DND-41 (cell line): ENCODE data around the gene EDN2.

ENCODE experiments used
- ATAC-seq: fragments of 200-7000 bp; cut with Tn5 transposase; 3 replicates; pipeline ENCODE4 v1.9.1; 2021; ENCODE audit warnings: low read depth; ENCODE audit not compliant: insufficient read depth
- DNase-seq: peaks from one replicate; pipeline ENCODE4 v3.0.0-alpha.2; 2020
- H2AFZ ChIP-seq: 2 replicates; pipeline ENCODE4 v1.6.0; 2012; ENCODE audit warnings: low read depth, low read length
- H3K27ac ChIP-seq: 2 replicates; pipeline ENCODE4 v1.5.1; 2012; ENCODE audit warnings: low read length, inconsistent platforms
- H3K27me3 ChIP-seq: fragments of 200-600 bp; sonication (generic); 2 replicates; pipeline ENCODE4 v1.6.0; 2012; ENCODE audit warnings: low read length, mild to moderate bottlenecking, inconsistent platforms; ENCODE audit not compliant: insufficient read depth, poor library complexity
- H3K36me3 ChIP-seq: 2 replicates; pipeline ENCODE4 v1.5.1; 2012; ENCODE audit warnings: low read length, inconsistent platforms; ENCODE audit not compliant: insufficient read depth
- H3K4me1 ChIP-seq: 2 replicates; pipeline ENCODE4 v1.5.1; 2012; ENCODE audit warnings: mild to moderate bottlenecking, low read length; ENCODE audit not compliant: insufficient read depth
- H3K4me2 ChIP-seq: 2 replicates; pipeline ENCODE4 v1.6.0; 2012; ENCODE audit warnings: mild to moderate bottlenecking, moderate library complexity, low read length, inconsistent platforms; ENCODE audit not compliant: insufficient read depth
- H3K4me3 ChIP-seq, 2 experiments: fragments of 200-600 bp in 1 of 2; shearing (Covaris generic) in 1 of 2; 2 replicates each; pipeline ENCODE4 v1.5.1; 2012 to 2016; ENCODE audit warnings: inconsistent platforms in 2 of 2, low read length in 2 of 2, mild to moderate bottlenecking in 2 of 2, low read depth in 1 of 2, moderate library complexity in 1 of 2
- H3K79me2 ChIP-seq: 2 replicates; pipeline ENCODE4 v1.6.0; 2012; ENCODE audit warnings: low read length, inconsistent platforms; ENCODE audit not compliant: insufficient read depth
- H3K9ac ChIP-seq: 2 replicates; pipeline ENCODE4 v1.6.0; 2012; ENCODE audit warnings: low read depth, mild to moderate bottlenecking, inconsistent platforms, low read length, moderate library complexity
- H3K9me3 ChIP-seq: 2 replicates; pipeline ENCODE4 v1.5.1; 2012; ENCODE audit warnings: low read length, moderate library complexity, mild to moderate bottlenecking, inconsistent platforms; ENCODE audit not compliant: insufficient read depth, severe bottlenecking
- H4K20me1 ChIP-seq: 2 replicates; pipeline ENCODE4 v1.6.0; 2012; ENCODE audit warnings: low read length; ENCODE audit not compliant: insufficient read depth
- CTCF ChIP-seq: IDR thresholded peaks from 2 replicates; pipeline ENCODE4 v1.5.1; 2012; ENCODE audit warnings: borderline replicate concordance, low read length, moderate library complexity, mild to moderate bottlenecking; ENCODE audit not compliant: poor library complexity, severe bottlenecking; ENCODE audit errors: extremely low read depth
- EZH2 ChIP-seq: IDR thresholded peaks from 3 replicates; pipeline ENCODE4 v1.6.1; 2012; ENCODE audit warnings: borderline replicate concordance, low read depth, mild to moderate bottlenecking, moderate library complexity, low read length, inconsistent platforms; ENCODE audit not compliant: severe bottlenecking

EDN2 gene

GRCh38 chr1:41437011-41437355 is 47.5 kb downstream of the EDN2 start:
- Histone ChIP-seq H3K4me3 (no peak overlapping the region), H3K79me2 (no peaks in the 10 kb centered on the region), H3K36me3 (no peaks in the 10 kb centered on the region), H3K27ac (no peak overlapping the region), H3K4me1 (no peaks in the 10 kb centered on the region), H4K20me1 (peaks cover 9% of the 10 kb centered on the region), H3K27me3 (peaks cover 37% of the 10 kb centered on the region), H3K4me2 (no peak overlapping the region), H3K9me3 (no peaks in the 10 kb centered on the region), H3K9ac (no peak overlapping the region), H2AFZ (no peak overlapping the region)
- DNase-seq (no peak), ATAC-seq (no peak)
- TF ChIP-seq EZH2 (no peak), CTCF (no peak)

GRCh38 chr1:41436281-41437010 is 48.0 kb downstream of the EDN2 start:
- ATAC-seq (no peak), DNase-seq (no peak)
- H3K27ac ChIP-seq: no peak overlapping the region

GRCh38 chr1:41435570-41436178 is 48.8 kb downstream of the EDN2 start:
- no peak overlapping the region for H3K27ac ChIP-seq
- DNase-seq (no peak), ATAC-seq (no peak)
- peaks cover 9% of the 10 kb centered on the region for H4K20me1 ChIP-seq
- TF ChIP-seq EZH2 (no peak), CTCF (no peak)
- H3K36me3 ChIP-seq: no peaks in the 10 kb centered on the region
- H3K79me2 ChIP-seq: no peaks in the 10 kb centered on the region
- H3K4me2 ChIP-seq: no peak overlapping the region
- peaks cover 37% of the 10 kb centered on the region for H3K27me3 ChIP-seq
- H3K9me3 ChIP-seq: no peaks in the 10 kb centered on the region
- no peak overlapping the region for H3K9ac ChIP-seq
- H3K4me3 ChIP-seq: no peak overlapping the region
- no peaks in the 10 kb centered on the region for H3K4me1 ChIP-seq
- H2AFZ ChIP-seq: no peak overlapping the region

More at GRCh38 chr1:41436281-41437010, 48.0 kb downstream of the EDN2 start:
- H3K4me2 ChIP-seq: no peak overlapping the region
- peaks cover 37% of the 10 kb centered on the region for H3K27me3 ChIP-seq
- no peak for TF ChIP-seq CTCF
- TF ChIP-seq EZH2: no peak
- no peaks in the 10 kb centered on the region for H3K9me3 ChIP-seq
- H3K9ac ChIP-seq: no peak overlapping the region
- no peaks in the 10 kb centered on the region for H3K4me1 ChIP-seq
- H4K20me1 ChIP-seq: peaks cover 9% of the 10 kb centered on the region
- no peak overlapping the region for H3K4me3 ChIP-seq
- H3K36me3 ChIP-seq: no peaks in the 10 kb centered on the region
- no peaks in the 10 kb centered on the region for H3K79me2 ChIP-seq
- H2AFZ ChIP-seq: no peak overlapping the region
